Effector CD4-positive, alpha-beta T cell (primary cell): ENCODE data around the gene DYNLT3.

Source experiments
- DNase-seq: peaks from one replicate; pipeline ENCODE4 v3.0.0-alpha.2; 2020
- total RNA-seq: gene quantifications from one replicate; lab custom pipeline; 2026; lab: John Stamatoyannopoulos, UW

The DYNLT3 gene
- total RNA-seq: 38.3 reads per million, percentile 62 among the genes with 10 or more reads in this experiment

- DNase-seq: peak; percentile 65
Measured at GRCh38 chrX:37846934-37847732, at the start of gene DYNLT3. DYNLT3 (minus strand) TSS chrX:37847571; CDS start chrX:37847510, 61 bp downstream.

GRCh38 chrX:37896511-37896890, 49.1 kb upstream of the DYNLT3 start:
- no peak for DNase-seq

GRCh38 chrX:37895795-37896510, 48.6 kb upstream of the DYNLT3 start:
- no peak for DNase-seq

- no peak for DNase-seq
Measured at GRCh38 chrX:37894725-37895124, 47.4 kb upstream of the DYNLT3 start.

GRCh38 chrX:37888010-37888409, 40.6 kb upstream of the DYNLT3 start:
- no peak for DNase-seq

- DNase-seq: no peak
Measured at GRCh38 chrX:37887347-37887746, 40.0 kb upstream of the DYNLT3 start.

GRCh38 chrX:37883196-37883595, 35.8 kb upstream of the DYNLT3 start:
- DNase-seq: no peak

GRCh38 chrX:37879692-37880091, 32.3 kb upstream of the DYNLT3 start:
- DNase-seq: no peak

GRCh38 chrX:37876716-37877115, 29.3 kb upstream of the DYNLT3 start:
- no peak for DNase-seq

- DNase-seq: no peak
Measured at GRCh38 chrX:37875675-37876074, 28.3 kb upstream of the DYNLT3 start.

GRCh38 chrX:37873220-37873619, 25.8 kb upstream of the DYNLT3 start:
- DNase-seq: no peak

- no peak for DNase-seq
Measured at GRCh38 chrX:37872303-37872655, 24.9 kb upstream of the DYNLT3 start.

GRCh38 chrX:37871626-37872302, 24.4 kb upstream of the DYNLT3 start:
- no peak for DNase-seq

GRCh38 chrX:37867536-37868153, 20.3 kb upstream of the DYNLT3 start:
- no peak for DNase-seq

GRCh38 chrX:37863728-37864127, 16.4 kb upstream of the DYNLT3 start:
- DNase-seq: no peak

- no peak for DNase-seq
Measured at GRCh38 chrX:37862851-37863250, 15.5 kb upstream of the DYNLT3 start.

GRCh38 chrX:37860721-37861120, 13.3 kb upstream of the DYNLT3 start:
- no peak for DNase-seq

- DNase-seq: no peak
Measured at GRCh38 chrX:37854748-37855147, 7.4 kb upstream of the DYNLT3 start.

GRCh38 chrX:37854148-37854547, 6.8 kb upstream of the DYNLT3 start:
- DNase-seq: no peak

GRCh38 chrX:37847733-37848197, 394 bp upstream of the DYNLT3 start:
- no peak for DNase-seq

GRCh38 chrX:37846558-37846933, 825 bp downstream of the DYNLT3 start:
- no peak for DNase-seq

GRCh38 chrX:37846141-37846540, 1.2 kb downstream of the DYNLT3 start:
- DNase-seq: no peak

- DNase-seq: no peak
Measured at GRCh38 chrX:37844622-37845021, 2.7 kb downstream of the DYNLT3 start.
